Esophagus squamous epithelium (tissue), 4 donors: Measurements from ENCODE around the gene RSBN1.

Experiments used
- CTCF ChIP-seq, 6 experiments: fragments of 450-650 bp in 4 of 6; fragments of 200-600 bp in 2 of 6; sonication (generic) in 2 of 6; IDR thresholded peaks; one replicate each; pipeline ENCODE4 v1.5.1; 2016 to 2019; ENCODE audit warnings: antibody characterized with exemption in 6 of 6, mild to moderate bottlenecking in 4 of 6, moderate library complexity in 4 of 6
- POLR2A ChIP-seq, 4 donors: fragments of 450-650 bp; IDR thresholded peaks; one replicate each; pipeline ENCODE4 v1.6.1; 2017; ENCODE audit warnings: antibody characterized with exemption in 4 of 4, mild to moderate bottlenecking in 4 of 4, moderate library complexity in 3 of 4

- TF ChIP-seq CTCF (IDR thresholded peaks at IDR 0.05) (no peak), POLR2A (IDR thresholded peaks at IDR 0.05) (no peak)
Measured at GRCh38 chr1:113858418-113858817, 46.1 kb upstream of the RSBN1 start.
